T-helper 22 cell (primary cell): Measurements from ENCODE around the gene DNAJA3.
"Not testable (repeated sequence)": the region's sequence is repeated elsewhere in the genome, so short reads cannot be mapped to it uniquely, and the experiment has no call there.

Experiments
- DNase-seq: peaks from one replicate; pipeline ENCODE4 v3.0.0-alpha.2; 2020; ENCODE audit warnings: low read depth

DNAJA3 gene

GRCh38 chr16:4387781-4388180 lies 37.9 kb upstream of the DNAJA3 start:
- DNase-seq = no peak

GRCh38 chr16:4388271-4389021 lies 37.2 kb upstream of the DNAJA3 start:
- DNase-seq = no peak

- no peak for DNase-seq
These were observed 36.4 kb upstream of the DNAJA3 start for GRCh38 chr16:4389051-4389955.

- DNase-seq = no peak
These were observed 35.1 kb upstream of the DNAJA3 start for GRCh38 chr16:4390266-4391260.

- no peak for DNase-seq
These were observed 33.9 kb upstream of the DNAJA3 start for GRCh38 chr16:4391631-4392381.

- DNase-seq = no peak
These were observed 33.1 kb upstream of the DNAJA3 start for GRCh38 chr16:4392382-4393239.

GRCh38 chr16:4393240-4393600 lies 32.4 kb upstream of the DNAJA3 start:
- no peak for DNase-seq

- not testable (repeated sequence) for DNase-seq
These were observed 31.8 kb upstream of the DNAJA3 start for GRCh38 chr16:4393850-4394249.

GRCh38 chr16:4395055-4395726 lies 30.5 kb upstream of the DNAJA3 start:
- no peak for DNase-seq

- DNase-seq = no peak
These were observed 26.5 kb upstream of the DNAJA3 start for GRCh38 chr16:4399001-4399730.

- no peak for DNase-seq
These were observed 24.6 kb upstream of the DNAJA3 start for GRCh38 chr16:4401094-4401501.

GRCh38 chr16:4401510-4401909 lies 24.2 kb upstream of the DNAJA3 start:
- DNase-seq = no peak

GRCh38 chr16:4402439-4403132 lies 23.1 kb upstream of the DNAJA3 start:
- peak; percentile 33 for DNase-seq

- DNase-seq = no peak
These were observed 22.3 kb upstream of the DNAJA3 start for GRCh38 chr16:4403133-4403949.

- DNase-seq = no peak
These were observed 21.3 kb upstream of the DNAJA3 start for GRCh38 chr16:4404247-4404966.

- no peak for DNase-seq
These were observed 20.5 kb upstream of the DNAJA3 start for GRCh38 chr16:4404967-4405696.
